ENCODE measurements around the gene DOC2A. TPM values are rescaled to one million over a fixed set of nuclear protein-coding genes. Genes with fewer than 3 reads are reported as not detected.

Gene DOC2A
- total and polyA plus RNA-seq, 2 of the 4 experiments (the other 2 are of a cell fraction) = under 0.01 to 0.48 TPM

DNA sequence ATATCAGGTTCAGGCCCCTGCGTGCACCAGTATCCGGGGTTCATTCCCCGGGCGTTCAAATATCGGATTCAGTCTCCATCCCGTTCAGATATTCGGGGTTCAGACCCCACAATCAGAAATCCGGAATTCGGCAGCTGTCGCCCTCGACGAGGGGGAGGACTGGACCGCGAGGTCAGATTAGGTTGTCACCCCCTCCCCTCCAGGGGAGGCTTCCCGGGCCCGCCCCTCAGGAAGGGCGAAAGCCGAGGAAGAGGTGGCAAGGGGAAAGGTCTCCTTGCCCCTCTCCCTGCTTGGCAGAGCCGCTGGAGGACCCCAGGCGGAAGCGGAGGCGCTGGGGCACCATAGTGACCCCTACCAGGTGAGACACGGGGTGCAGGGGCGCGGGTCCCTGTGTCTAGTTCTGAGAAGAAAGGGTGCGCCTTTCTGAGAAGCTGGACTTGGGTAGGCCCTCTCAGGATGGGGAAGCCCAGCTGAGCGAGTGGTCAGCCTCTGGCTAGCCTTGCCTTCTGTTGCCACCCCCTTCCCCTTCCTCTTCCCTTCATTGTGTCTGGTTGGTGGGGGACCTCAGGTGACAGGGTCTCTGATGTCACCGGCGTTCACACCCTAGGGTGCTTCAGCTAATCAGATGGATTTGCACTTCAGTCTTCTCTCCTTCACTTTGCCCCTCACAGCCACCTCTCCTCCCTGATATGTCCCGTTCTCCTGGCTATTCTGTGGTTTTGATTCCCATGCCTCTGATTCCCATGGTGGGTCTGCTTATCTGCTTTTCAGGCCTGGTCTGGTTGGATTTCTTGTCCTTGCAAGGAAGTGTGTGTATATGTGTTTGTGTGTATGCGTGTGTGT lies 36.3 kb downstream of the DOC2A start:
- Histone ChIP-seq H2AK5ac (ENCODE audit: low read depth, low read length) (peak overlapping the region; percentile 57), H3K27me3 (ENCODE audit: control insufficient read depth, insufficient read depth, low read length) (no peaks in the 10 kb centered on the region), H2BK5ac (ENCODE audit: low read depth, low read length, poor library complexity, severe bottlenecking) (peak overlapping the region; percentile 79), H3K36me3 (ENCODE audit: control insufficient read depth, insufficient read depth, low read length) (peaks cover 26% of the 10 kb centered on the region), H3K4me1 (ENCODE audit: control insufficient read depth, insufficient read depth, low read length) (peaks cover 13% of the 10 kb centered on the region; the same call in 1 of the 2 replicates), H2BK15ac (ENCODE audit: low read depth, low read length) (no peak overlapping the region), H2AFZ (replicated peaks; ENCODE audit: low read length, poor library complexity) (peak overlapping the region; percentile 97), H3K4me3 (ENCODE audit: insufficient read depth, low read depth, low read length) (peak overlapping the region; percentile 69), H3K23ac (ENCODE audit: low read depth, low read length) (peak overlapping the region; percentile 99), H3K9me1 (ENCODE audit: insufficient read depth, low read length) (peaks cover 28% of the 10 kb centered on the region), H2BK20ac (ENCODE audit: low read depth, low read length) (no peak overlapping the region), H4K91ac (ENCODE audit: insufficient read depth, low read depth, low read length) (peak overlapping the region; percentile 17; the same call in 1 of the 2 replicates), H3K27ac (ENCODE audit: insufficient read depth, low read length) (peak overlapping the region; percentile 92), H4K5ac (ENCODE audit: low read depth, low read length) (no peak overlapping the region), H3K56ac (ENCODE audit: extremely low read depth, insufficient read depth, low read length) (peak overlapping the region; percentile 81), H3K14ac (replicated peaks; ENCODE audit: low read depth, low read length) (peak overlapping the region; percentile 99), H3K9me3 (ENCODE audit: control insufficient read depth, insufficient read depth, low read length) (no peaks in the 10 kb centered on the region), H3K79me1 (ENCODE audit: low read depth in 1 of 2, low read length in 2 of 2) (peaks cover 6 to 58% of the 10 kb centered on the region in 2 experiments), H4K8ac (ENCODE audit: low read depth in 2 of 2, low read length in 2 of 2) (peak overlapping the region; percentile 68 to 98; a peak in 3 of 4 replicates), H3K9ac (ENCODE audit: low read depth, low read length) (peak overlapping the region; percentile 94), H4K20me1 (ENCODE audit: insufficient read depth, low read length) (peaks cover 44% of the 10 kb centered on the region), H2BK120ac (ENCODE audit: low read depth, low read length) (no peak overlapping the region), H3K18ac (ENCODE audit: low read depth, low read length) (no peak overlapping the region), H2AK9ac (replicated peaks; ENCODE audit: low read depth, low read length, poor library complexity) (peak overlapping the region; percentile 99), H3K4me2 (ENCODE audit: low read depth, low read length) (peak overlapping the region; percentile 91), H3K4ac (ENCODE audit: low read depth, low read length) (peak overlapping the region; percentile 97)
- intact Hi-C loops (cut with micrococcal nuclease) (loop anchor here (5.0 kb wide), 1 partner anchor 47 kb away; the partner anchor contains the start of gene KCTD13), in situ Hi-C loops (cut with MboI; ENCODE audit: low sequenced_read_pairs) (no loop called here), dilution Hi-C loops (cut with HindIII; ENCODE audit: low sequenced_read_pairs, unreplicated experiment) (no loop called here)
- ATAC-seq (ENCODE audit: low read depth) (no peak), DNase-seq (peak; percentile 12)
- no TSS peak for BruUV-seq (replicated peaks)
- no peak for TF ChIP-seq POLR2A (IDR thresholded peaks at IDR 0.05; ENCODE audit: low read depth, low read length)
- TF ChIP-seq MAZ (IDR thresholded peaks at IDR 0.05; ENCODE audit: borderline replicate concordance, low read depth, low read length) = no peak
- no peak for TF ChIP-seq MXI1 (IDR thresholded peaks at IDR 0.05; ENCODE audit: borderline replicate concordance, low read depth, low read length)
- TF ChIP-seq MAFK (IDR thresholded peaks at IDR 0.05; ENCODE audit: low read depth, low read length) = no peak
- no peak for TF ChIP-seq CEBPB (IDR thresholded peaks at IDR 0.05; ENCODE audit: low read depth, low read length)
- TF ChIP-seq CHD1 (IDR thresholded peaks at IDR 0.05; ENCODE audit: low read depth, low read length) = no peak
- no peak for TF ChIP-seq RFX5 (IDR thresholded peaks at IDR 0.05; ENCODE audit: low read depth, low read length)
- CTCF ChIA-PET = interaction anchor here (0.6 to 1.3 kb wide), 2 partner anchors 13 to 190 kb away, joined by 3 read pairs; partner anchors contain the start of gene TMEM219
- 0% methylated on average over 5 of the region's 31 CpGs; no CpG with 5 or more reads in 1 of the 2 experiments for WGBS, 2 experiments (ENCODE audit: extremely low coverage in 2 of 2, insufficient read length in 1 of 2)
- POLR2A ChIA-PET (ENCODE audit: unreplicated experiment) = no interaction called here

Data from IMR-90 (cell line).